Left cardiac atrium (tissue), 4 donors: Measurements from ENCODE around the gene TMUB2. TPM values are rescaled to one million over a fixed set of nuclear protein-coding genes. Genes with fewer than 3 reads are reported as not detected.

Experiments
- ATAC-seq, 2 donors: fragments of 200-7000 bp; cut with Tn5 transposase; one replicate each; pipeline ENCODE4 v1.9.1; 2020; ENCODE audit warnings: mild to moderate bottlenecking in 2 of 2, moderate library complexity in 2 of 2
- DNase-seq: peaks from one replicate; pipeline ENCODE4 v3.0.0-alpha.2; 2020
- intact Hi-C, 2 donors: fragments of 100-400 bp; cut with DNase I; formaldehyde crosslinking; loops; one replicate each; pipeline versions ENCODE4 v1.14.1 to v1.15.1; 2022 to 2023
- total RNA-seq, 2 donors: library from RNA; stranded (reverse); fragmentation: NEBNext Ultra II Directional; extraction: Animal tissue kit (Norgen Biotek cat#: 25700); gene quantifications; one replicate each; pipeline ENCODE4 v1.2.1, GENCODE V29; 2021
- donor health status: DM: no; HTN: yes; CAD: no.
- donor health status: DM: no; HTN: yes; CAD: no; lungs with severe emphysema.
- donor health status: DM: yes; HTN: yes; CAD: no.
- donor health status: Dilated cardiomyopathy.

TMUB2 gene
- total RNA-seq, 2 donors from 2014 or later, result 22.5 to 23.1 TPM

DNA sequence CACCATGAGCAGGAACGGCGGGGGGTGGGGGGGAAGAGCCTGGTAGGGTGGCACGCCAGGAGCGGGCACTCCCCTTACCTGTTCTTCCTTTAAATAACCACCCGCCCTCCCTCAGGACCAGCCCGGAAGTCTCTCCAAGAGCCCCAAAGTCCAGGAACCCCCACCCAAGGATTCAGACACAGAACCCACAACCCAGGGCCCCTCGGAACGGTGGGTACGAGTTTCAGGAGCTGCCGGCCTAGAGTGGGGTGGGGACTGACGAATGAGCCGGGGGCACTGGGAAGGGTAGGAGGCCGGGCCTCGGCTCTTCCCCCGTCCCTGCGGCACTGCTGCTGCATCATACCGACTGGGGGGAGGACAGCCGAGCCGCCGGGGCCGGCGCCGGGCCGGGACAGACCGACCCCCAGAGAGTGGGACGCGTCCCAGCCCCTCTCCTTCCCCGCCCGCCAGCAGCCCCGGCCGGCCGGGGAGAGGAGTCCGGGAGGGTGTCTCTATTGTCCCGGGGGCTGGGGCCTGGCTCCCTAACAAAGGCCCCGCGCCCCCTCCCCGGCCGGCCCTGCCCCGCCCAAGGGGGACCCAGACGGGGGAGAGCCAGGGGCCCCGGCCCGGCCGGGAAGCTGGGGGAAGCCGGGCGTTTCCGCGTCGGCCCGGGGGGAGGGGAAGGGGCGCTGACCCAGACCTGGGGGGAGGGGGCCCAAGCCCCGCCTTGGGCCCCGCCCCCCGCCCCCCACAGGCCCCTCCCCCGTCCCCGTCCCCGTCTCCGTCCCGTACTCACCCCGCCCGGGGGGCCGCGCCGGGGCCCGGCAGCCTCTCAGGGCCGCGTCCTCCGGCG lies 12.2 kb downstream of the TMUB2 start:
- intact Hi-C loops, result no loop called here
- ATAC-seq (peak; percentile 41 to 47), DNase-seq (peak; percentile 65)

DNA sequence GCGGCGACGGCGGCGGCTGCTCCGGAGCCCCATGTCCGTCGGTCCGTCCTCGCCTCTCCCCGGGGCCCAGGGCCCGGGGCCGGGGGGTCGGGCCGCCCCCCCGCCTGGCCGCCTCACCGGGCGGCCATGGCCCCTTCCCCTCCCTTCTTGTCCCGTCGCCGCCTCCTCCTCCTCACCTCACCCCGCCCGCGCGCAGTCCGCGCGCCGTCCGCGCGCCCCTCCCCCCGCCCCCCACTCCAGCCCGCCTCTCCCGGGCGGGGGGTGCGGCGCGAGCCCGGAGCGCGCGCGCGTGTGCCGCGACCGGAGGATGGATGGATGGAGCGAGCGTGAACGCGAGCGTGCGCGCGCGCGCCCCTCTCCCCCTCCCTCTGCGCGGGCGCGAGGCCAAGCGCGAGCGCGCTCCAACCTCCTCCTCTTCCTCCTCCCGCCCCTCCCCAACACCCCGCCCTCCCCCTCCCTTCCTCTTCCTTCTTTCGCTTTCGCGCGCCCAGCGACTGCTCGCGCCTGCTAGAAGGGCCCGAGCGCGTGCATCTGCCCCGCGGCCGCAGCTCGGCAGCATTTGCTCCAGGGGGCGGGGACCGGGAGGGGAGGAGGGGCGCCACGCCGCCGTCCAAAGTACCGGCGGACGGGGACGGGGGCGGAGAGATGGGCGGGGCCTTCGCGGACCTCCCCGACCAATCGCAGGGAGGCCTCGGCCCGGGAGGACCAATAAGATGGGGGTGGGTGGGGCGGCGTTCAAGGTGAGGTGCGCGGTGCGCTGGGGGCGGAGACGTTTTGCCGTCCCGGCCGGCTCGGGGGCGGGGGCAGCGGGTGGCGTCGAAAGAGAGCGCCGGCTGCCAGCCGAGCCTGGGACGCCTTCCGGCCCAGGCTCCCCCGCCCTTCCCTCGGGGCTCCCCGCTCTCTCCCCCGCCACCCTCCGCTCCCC lies 13.0 kb downstream of the TMUB2 start, which contains the start of gene ATXN7L3:
TSS of gene ATXN7L3 (minus strand) at position 332 of the 925 bp plus-strand sequence. CDS start 1,814 bp downstream, outside the sequence.
- intact Hi-C loops, result no loop called here
- ATAC-seq, result peak; percentile 94 to 95
- DNase-seq, result peak; percentile 100

DNA sequence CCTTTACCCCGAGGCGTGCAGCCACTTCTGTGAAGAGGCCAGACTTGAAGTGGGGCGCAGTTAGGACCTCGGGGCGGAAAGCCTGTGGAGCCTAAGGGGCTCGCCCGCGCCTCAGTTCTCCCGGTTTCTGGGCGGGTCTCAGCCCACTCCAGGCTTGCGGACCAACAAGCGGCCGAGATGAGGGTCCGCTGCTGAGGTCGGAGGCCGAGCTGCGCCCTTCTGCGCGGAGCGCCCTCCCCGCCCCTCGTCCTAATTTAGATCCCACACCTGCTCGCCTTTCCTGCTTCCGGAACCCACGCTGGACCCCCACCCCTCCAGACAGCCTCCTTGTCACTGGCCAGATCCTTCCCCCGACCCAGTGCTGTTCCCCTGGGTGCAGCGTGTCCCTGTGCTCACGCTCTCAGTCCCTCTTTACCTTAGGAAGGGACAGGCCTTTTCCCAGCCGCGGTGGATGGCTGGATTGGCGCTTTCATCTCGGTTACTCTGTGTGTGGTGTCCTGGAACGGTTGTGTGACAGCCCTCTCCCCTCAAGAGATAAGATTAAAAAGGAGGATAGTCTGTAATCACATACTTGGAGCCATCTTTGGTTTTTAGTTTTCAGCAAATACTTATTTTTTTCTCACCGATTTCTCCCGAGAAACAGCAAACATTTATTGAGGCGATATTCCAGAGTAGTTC lies 13.8 kb downstream of the TMUB2 start:
- DNase-seq (no peak), ATAC-seq (peak in 1 of 2 donors; percentile 1)
- intact Hi-C loops, result no loop called here

DNA sequence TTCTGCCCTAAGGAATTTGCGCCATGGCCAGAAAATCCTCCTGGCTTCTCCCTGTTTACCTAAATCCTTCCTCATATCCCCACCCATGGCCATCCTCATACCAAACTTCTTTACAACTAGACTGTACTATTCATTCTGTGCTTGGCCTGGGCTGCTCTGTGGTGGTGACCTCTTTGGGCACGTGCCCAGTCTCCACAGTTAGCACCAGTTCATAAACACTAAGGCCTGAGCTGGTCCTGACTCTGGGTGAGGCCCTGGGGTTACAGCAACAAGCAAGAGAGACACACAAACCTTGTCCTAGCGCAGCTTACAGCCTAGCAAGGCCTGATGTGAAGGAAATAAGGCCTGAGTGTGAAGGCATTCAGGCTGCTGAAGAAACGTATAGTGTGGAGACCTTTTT lies 16.0 kb downstream of the TMUB2 start:
- intact Hi-C loops, result no loop called here
- ATAC-seq, result no peak

DNA sequence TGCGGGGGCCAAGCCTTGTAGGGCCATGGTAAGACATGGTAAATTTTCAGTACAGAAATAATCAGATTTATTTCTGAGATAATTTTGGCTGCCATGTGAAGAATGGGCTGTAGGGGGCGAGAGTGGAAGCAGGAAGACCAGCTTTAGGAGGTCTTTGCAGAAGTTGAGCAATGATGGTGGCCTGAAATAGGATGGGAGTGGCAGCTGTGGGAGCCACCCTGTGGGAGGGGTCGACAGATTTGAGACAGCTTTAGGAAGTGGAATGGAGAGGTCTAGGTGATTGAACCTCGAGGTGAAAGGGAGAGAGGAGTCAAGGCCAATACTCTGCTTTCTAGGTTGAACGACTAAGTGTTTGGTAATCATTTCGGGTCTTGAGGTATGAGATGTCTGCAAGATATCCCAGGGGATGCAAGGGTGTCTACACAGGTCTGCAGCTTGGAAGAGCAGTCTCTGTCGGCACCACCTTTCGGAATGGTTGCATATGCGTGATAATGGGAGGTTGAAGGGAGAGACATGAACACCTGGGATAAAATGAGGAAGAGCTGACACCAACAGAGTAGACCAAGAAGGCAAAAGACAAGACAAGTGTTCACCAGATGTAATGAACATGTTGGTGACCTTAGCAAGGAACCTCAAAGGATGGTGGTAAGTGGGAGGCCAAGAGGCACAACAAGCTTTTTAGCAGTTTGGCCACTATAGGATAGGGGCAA lies 17.1 kb downstream of the TMUB2 start:
- intact Hi-C loops, result no loop called here
- no peak for ATAC-seq
- DNase-seq, result no peak

More for the DNA sequence above, 16.0 kb downstream of the TMUB2 start:
- no peak for DNase-seq

DNA sequence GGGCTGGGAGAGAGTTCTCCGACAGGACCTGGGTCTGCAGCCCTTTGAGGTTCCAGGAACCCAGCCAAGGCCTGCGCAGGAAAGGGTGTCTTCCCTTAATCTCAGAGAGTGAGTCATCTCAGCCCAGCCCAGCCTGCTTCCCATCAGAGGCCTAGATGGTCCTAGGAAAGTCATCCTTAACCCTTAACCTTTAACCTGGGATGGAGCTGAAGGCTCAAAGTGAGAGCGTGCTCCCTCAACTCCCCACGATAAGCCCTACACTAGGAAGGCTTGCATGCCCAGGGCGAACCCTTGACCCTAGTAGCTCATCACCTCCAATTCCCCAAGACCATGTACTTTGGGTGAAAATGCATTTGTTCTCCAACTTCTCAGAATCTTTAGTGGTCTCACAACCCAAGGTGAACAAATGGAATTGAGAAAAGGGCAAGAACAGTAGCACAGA lies 17.7 kb downstream of the TMUB2 start:
- DNase-seq (peak; percentile 72), ATAC-seq (no peak)
- intact Hi-C loops, result no loop called here

DNA sequence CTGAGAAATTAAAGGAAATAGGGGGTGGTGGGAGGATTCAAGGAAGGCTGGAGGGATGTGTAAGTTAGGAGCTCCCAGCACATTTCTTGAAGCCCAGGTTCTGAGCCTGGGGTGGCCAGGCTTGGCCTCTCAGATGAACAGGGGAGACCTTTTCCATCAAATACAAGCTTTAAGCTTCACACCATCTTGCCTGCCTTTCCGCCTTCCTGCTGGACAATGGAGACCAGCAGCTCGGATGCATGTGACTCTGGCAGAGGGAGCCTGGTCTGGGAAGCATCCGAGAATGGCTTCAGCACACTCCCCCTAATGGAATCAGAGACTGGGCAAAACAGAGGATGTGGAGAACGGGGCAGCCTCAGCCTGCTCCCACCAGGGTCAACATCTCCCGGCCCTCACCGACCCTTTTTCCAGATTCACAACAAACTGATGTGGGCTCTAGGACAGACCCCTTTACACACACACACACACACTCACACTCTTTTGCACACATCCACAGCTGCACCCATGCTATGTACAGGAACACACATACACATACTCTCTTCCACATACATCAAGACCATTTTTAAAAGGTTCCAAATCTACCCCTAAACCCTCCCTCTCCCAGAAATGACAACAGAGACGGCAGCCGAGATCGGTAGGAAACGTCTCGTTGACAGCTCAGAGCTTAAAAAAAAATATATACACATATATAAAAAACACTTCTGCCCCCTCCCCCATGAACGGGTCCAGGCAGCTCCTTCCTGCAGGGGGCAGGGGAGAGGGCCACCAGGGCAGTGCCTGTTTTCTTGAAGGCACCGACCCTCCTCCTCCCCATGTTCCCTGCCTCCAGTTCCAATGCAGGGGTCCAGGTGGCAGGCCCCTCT lies 19.4 kb downstream of the TMUB2 start:
- ATAC-seq (no peak), DNase-seq (no peak)
- intact Hi-C loops, result no loop called here

DNA sequence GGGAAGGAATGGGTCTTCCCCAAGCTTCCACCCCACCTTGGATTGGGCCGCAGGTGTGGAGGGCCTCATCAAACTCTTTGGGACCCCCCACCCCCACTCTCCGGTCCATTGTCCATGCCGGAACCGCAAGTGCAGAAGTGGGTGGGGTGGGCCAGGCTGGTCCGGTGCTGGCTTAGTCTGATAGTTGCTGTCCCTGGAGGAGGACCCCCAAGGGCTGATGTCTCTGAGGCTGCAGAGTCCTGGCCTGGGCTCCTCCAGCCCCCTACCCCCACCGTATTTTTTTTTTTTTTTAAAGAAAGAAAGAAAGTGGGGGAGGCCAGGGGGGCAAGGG lies 20.0 kb downstream of the TMUB2 start:
- intact Hi-C loops, result no loop called here
- DNase-seq, result no peak
- ATAC-seq, result no peak

DNA sequence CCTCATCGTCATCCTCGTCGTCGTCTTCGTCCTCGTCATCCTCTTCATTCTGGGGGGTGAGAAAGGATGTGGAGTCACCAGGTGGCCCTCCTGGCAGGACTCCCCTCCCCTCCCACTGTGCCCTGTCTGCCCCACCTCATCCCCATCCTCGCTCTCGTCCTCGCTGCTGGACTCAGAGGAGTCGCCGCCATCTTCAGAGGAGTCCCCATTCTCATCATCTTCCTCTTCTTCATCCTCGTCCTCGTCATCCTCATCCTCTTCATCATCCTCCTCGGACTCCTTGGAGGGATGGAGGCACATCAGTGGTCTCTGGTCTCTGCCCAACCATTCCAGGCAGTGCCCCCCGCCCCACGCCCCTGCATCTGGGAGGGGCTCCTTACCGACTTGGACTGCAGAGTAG lies 20.5 kb downstream of the TMUB2 start:
- ATAC-seq (no peak), DNase-seq (no peak)
- intact Hi-C loops, result no loop called here

DNA sequence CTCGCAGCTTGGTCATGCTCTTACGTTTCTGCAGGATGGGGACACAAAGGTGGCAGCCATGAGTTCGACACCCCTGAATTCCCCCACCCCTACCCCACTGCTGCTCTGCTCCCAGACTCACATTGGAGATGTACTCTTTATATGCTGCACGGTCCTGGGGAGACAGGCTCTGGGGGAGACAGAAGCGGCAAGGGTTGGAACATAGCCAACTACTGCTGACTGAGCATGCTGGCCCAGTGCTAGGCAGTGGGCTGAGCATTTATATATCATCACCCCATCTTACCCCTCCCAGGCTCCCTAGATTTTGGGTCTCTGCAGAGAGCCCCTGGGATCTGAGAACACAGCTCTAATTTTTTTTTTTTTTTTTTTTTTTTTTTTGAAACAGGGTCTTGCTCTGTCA lies 21.0 kb downstream of the TMUB2 start:
- no peak for DNase-seq
- no peak for ATAC-seq
- intact Hi-C loops, result no loop called here

DNA sequence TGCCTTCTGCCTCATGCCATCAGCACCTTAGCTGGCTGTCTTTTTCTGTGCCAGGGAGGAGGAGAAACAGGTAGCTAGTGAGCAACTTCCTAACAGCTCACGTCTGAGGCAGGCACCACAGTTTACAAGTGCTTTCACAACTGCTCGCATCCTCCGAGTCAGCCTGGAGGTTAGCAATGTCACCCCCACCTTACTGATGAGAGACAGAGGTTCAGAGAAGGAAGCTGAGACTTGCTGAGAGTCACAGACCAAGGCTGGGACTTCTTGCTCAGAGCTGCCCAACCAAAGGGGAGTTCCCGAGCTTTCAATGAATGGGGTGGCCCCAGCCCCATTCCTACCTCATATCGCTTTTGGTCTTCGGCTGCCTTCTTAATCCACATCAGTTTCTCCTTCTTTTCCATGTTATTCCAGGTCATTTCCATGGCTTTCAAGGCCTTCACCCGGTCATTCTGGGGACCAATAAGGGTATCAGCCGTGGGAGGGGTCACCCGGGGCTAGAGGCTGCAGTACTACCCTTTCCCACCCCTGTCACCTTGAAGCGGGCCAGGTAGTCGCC lies 23.1 kb downstream of the TMUB2 start:
- DNase-seq, result no peak
- intact Hi-C loops, result loop anchor here in 1 of 2 donors (5.0 kb wide), 1 partner anchor 312 kb away; no protein-coding TSS in a partner anchor

DNA sequence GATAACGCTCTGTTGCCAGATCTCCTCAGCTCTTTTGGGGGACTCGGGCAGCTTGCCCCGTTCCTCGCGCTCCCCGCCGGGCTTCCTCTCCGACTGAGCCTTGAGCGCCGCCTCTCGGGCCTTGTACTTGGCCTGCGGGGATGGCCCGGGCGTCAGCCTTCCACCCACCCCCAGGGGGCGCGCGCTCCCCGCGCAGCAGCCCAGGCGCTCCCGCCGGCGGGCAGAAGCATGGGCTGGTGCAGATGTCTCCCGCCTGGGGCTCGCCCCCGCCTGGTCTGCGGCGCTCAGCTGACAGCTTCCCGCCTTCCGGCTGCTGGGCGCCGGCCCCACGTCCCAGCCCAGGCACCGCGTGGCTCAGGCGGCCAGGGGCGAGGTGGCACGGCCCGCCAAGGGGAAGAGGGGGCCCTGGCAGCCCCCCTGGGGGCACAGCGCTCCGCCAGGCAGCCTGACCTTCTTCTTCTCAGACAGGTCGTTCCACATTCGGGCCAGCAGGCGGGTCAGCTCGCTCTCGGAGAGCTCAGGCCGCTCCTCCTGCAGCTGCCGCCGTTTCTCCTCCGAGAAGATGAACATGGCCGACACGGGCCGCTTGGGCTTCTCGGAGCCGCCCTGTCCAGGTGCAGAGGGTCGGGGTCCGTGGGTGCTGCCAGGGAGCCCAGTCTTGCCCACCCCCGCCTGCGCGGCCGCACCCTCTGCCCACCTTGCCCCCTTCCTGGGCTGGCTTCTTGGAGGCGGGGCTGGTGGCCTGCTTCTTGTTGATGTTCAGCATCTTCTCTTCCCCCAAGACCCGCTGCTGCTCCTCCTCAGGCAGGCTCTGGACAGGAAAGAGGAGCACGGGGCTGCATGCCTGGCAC lies 23.8 kb downstream of the TMUB2 start:
- intact Hi-C loops, result loop anchor here in 1 of 2 donors (5.0 kb wide), 1 partner anchor 312 kb away; no protein-coding TSS in a partner anchor
- ATAC-seq, result peak; percentile 92 to 94
- peak; percentile 90 for DNase-seq

More for the DNA sequence above, 23.1 kb downstream of the TMUB2 start:
- ATAC-seq, result no peak

DNA sequence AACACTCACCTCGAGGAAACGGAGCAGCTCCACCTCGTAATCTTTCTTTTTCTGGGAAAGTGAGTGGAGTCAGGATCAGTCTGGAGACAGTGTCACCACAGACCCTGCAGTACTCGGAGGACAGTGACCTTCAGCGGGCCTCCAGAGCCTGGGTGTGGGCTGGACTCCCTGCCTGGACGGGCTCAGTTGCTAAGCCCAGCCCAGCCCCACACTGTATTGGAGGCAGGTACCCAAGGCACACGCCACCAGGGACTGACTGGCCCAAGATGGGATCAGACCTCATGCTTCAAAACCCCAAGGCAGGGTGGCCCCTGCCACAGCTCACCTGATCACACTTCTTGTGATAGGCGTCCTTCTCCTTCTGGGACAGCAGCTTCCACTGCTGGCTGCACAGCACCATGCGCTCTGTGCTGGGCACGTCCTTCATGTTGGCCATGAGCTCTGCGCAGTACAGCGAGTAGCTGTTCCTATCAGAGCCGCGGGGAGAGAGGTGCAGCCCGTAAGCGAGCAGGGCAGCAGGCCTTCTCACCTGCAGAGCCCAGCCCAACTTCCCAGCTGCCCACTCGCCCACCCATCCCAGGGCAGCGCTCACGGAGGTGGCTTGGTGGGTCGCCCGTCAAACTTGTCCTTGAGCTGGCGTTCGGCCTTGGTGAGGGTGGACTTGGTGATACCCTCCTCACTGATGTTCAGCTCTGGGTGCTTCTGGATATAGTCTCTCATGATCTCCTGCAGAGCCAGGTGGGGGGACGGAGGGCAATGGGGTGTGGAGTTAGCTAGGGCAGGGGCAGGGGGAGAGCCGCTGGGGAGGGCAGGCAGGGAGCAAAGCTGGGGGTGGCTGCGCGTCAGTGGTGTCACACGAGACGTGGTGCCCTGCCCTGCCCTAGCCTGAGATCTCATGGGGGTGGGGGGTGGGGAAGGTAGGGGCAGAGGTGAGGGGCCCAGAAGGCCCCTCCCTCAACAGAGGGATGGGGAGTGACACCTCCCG lies 24.8 kb downstream of the TMUB2 start:
- ATAC-seq, result no peak
- intact Hi-C loops, result loop anchor here in 1 of 2 donors (5.0 kb wide), 1 partner anchor 311 kb away; no protein-coding TSS in a partner anchor
- DNase-seq, result no peak

DNA sequence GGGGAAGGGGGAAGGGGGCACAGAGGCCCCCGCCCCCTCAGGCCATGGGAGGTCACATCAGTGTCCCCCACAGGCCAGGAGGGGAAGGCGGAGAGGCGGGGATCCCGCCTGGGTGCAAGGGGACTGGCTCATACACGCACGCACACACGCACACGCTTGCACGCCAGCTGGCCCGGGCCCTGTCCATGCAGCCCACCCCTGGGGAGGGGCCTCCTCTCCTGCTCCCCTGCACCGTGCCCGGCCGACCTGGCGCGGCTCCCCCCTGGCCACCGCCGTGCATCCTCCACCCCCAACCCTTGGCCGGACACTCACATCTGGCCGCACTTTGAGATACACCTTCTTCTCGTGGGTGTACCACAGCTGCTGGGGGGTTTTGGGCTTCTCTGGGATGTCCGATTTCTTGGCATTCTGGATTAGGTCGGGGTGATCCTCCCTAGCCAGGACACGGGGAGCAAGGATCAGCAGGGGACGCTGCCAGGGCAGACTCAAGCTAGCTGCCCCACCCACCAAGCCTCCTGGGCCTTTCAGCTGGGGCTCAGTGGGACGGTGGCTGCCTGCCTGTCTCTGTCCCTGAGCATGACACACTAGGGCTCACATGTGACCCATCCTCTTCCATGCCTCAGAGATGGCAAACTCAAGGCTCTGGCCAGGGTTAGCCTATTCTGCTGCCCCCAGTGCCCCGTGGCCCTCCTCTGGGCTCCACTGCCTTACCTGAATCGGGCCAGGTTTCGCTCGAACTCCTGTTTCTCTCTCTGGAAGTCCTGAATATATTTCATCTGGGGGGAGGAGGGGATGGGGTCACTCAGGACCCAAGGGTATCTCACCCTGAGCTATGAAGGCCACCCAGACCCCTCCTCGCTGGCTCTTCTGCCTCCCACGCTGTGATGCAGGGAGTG lies 26.0 kb downstream of the TMUB2 start:
- DNase-seq (no peak), ATAC-seq (no peak)
- intact Hi-C loops, result loop anchor here in 1 of 2 donors (5.0 kb wide), 1 partner anchor 310 kb away; no protein-coding TSS in a partner anchor
